ENCODE data around the gene PTPRU. TPM values are rescaled to one million over a fixed set of nuclear protein-coding genes. Genes with fewer than 3 reads are reported as not detected.

The PTPRU gene
- total RNA-seq, 1 experiment from 2014 or later: 45.5 TPM

GRCh38 chr1:29365906-29366670, 129.8 kb downstream of the PTPRU start:
- no peaks in the 10 kb centered on the region for H3K9me3 ChIP-seq (ENCODE audit: control insufficient read depth, low read depth, low read length)
- peaks cover 12% of the 10 kb centered on the region for H3K27me3 Mint-ChIP-seq (ENCODE audit: low read depth)
- TF ChIP-seq CTCF (conservative IDR thresholded peaks at IDR 0.05): no peak
- H3K9ac ChIP-seq (ENCODE audit: extremely low read depth, insufficient read length, low read length): no peak overlapping the region
- H3K4me3 Mint-ChIP-seq: no peak overlapping the region; a peak in 1 of 5 replicates
- no peak overlapping the region for H3K4ac ChIP-seq (ENCODE audit: low read depth, low read length)
- no peaks in the 10 kb centered on the region for H3K79me1 ChIP-seq (ENCODE audit: insufficient read depth, low read depth, low read length, poor library complexity, severe bottlenecking)
- no peaks in the 10 kb centered on the region for H3K36me3 Mint-ChIP-seq (ENCODE audit: insufficient read depth in 1 of 3, low read depth in 3 of 3)
- H3K27me3 ChIP-seq (ENCODE audit: insufficient read depth, low read length): no peaks in the 10 kb centered on the region
- peak; percentile 12 for DNase-seq
- peaks cover 8 to 16% of the 10 kb centered on the region in 2 experiments for H3K4me1 Mint-ChIP-seq
- no peak overlapping the region for H2AK5ac ChIP-seq (ENCODE audit: insufficient read length, low read length)
- H2BK15ac ChIP-seq (ENCODE audit: low read depth, low read length): no peak overlapping the region
- H3K27ac Mint-ChIP-seq: peak overlapping the region in 1 of 3 experiments; percentile 85; a peak in 2 of 7 replicates
- no peak overlapping the region for H2BK5ac ChIP-seq (ENCODE audit: insufficient read length, low read length)
- H4K8ac ChIP-seq (replicated peaks; ENCODE audit: insufficient read length, low read depth, low read length): no peak overlapping the region
- H3K14ac ChIP-seq (ENCODE audit: insufficient read depth, low read length): no peak overlapping the region
- no peak overlapping the region for H3K23ac ChIP-seq (ENCODE audit: insufficient read length, low read depth, low read length)
- no peak overlapping the region for H4K5ac ChIP-seq (ENCODE audit: insufficient read length, low read depth, low read length)
- H3K4me2 ChIP-seq (ENCODE audit: insufficient read depth, insufficient read length, low read length): no peak overlapping the region
- no peak overlapping the region for H4K91ac ChIP-seq (ENCODE audit: insufficient read length, low read depth, low read length)
- no peaks in the 10 kb centered on the region for H3K4me1 ChIP-seq (ENCODE audit: insufficient read depth, low read length)
- no peak overlapping the region for H3T11ph ChIP-seq (ENCODE audit: low read length)
- H3K9me3 Mint-ChIP-seq: no peaks in the 10 kb centered on the region
- no peak overlapping the region for H2AFZ ChIP-seq (ENCODE audit: low read length)
- H3K79me2 ChIP-seq (ENCODE audit: insufficient read depth, low read length): no peaks in the 10 kb centered on the region
- no CpG with 5 or more reads among the region's 11 CpGs for WGBS (ENCODE audit: extremely low coverage, insufficient read length, low lambda C conversion rate)
- no peak overlapping the region for H3K27ac ChIP-seq (ENCODE audit: insufficient read length, low read depth, low read length)
- H2BK120ac ChIP-seq (ENCODE audit: low read depth, low read length, poor library complexity, severe bottlenecking): no peak overlapping the region
- no peak overlapping the region for H2BK12ac ChIP-seq (ENCODE audit: insufficient read length, low read depth, low read length)
- peaks cover 3% of the 10 kb centered on the region for H3K23me2 ChIP-seq (ENCODE audit: insufficient read length, low read depth, low read length, poor library complexity, severe bottlenecking)
- no peaks in the 10 kb centered on the region for H4K20me1 ChIP-seq (ENCODE audit: control insufficient read depth, insufficient read depth, insufficient read length)
- H2BK20ac ChIP-seq (ENCODE audit: low read depth, low read length, poor library complexity, severe bottlenecking): no peak overlapping the region
- no peak overlapping the region for H3K18ac ChIP-seq (ENCODE audit: insufficient read length, low read depth, low read length)
- no peak overlapping the region for H3K56ac ChIP-seq (ENCODE audit: insufficient read length, low read depth, low read length)

Data from H9 (cell line).